Spinal cord (tissue), 10 donors: ENCODE measurements around the gene IL17RD. TPM values are rescaled to one million over a fixed set of nuclear protein-coding genes. Genes with fewer than 3 reads are reported as not detected.
"Not testable (repeated sequence)": the region's sequence is repeated elsewhere in the genome, so short reads cannot be mapped to it uniquely, and the experiment has no call there.

Source experiments
- DNase-seq, 6 donors: peaks; one replicate each; pipeline versions ENCODE4 v3.0.0 to v3.0.0-alpha.2; 2013 to 2015; ENCODE audit warnings: low spot score in 6 of 6, low read depth in 4 of 6
- H3K27ac ChIP-seq: one replicate; pipeline ENCODE4 v1.5.1; 2013; ENCODE audit warnings: low read depth, low read length, control low read depth
- H3K27me3 ChIP-seq: one replicate; pipeline ENCODE4 v1.6.1; 2013; ENCODE audit warnings: low read length; ENCODE audit not compliant: control insufficient read depth, insufficient read depth
- H3K36me3 ChIP-seq: one replicate; pipeline ENCODE4 v1.6.1; 2013; ENCODE audit warnings: low read length; ENCODE audit not compliant: control insufficient read depth, insufficient read depth
- H3K4me1 ChIP-seq: one replicate; pipeline ENCODE4 v1.6.1; 2013; ENCODE audit warnings: low read length; ENCODE audit not compliant: control insufficient read depth, insufficient read depth
- H3K4me3 ChIP-seq: one replicate; pipeline ENCODE4 v1.5.1; 2013; ENCODE audit warnings: low read depth, low read length, control low read depth
- H3K9me3 ChIP-seq: one replicate; pipeline ENCODE4 v1.6.1; 2013; ENCODE audit warnings: low read length; ENCODE audit not compliant: control insufficient read depth, insufficient read depth
- WGBS: methylation state at CpG from one replicate; pipeline ENCODE4 v1.1.5; 2013; ENCODE audit warnings: missing lambda C conversion rate; ENCODE audit not compliant: insufficient coverage; 5-methylcytosine and 5-hydroxymethylcytosine counted together
- polyA plus RNA-seq, 2 donors: library from polyadenylated mRNA; unstranded; fragments of 120-200 nt; gene quantifications; one replicate each; pipeline ENCODE4 v1.2.1, GENCODE V29; 2013; ENCODE audit not compliant: insufficient read length in 2 of 2
- total RNA-seq, 2 donors: library from RNA; depleted of rRNA in 1 of 2; stranded (reverse); fragments of 120-200 nt in 1 of 2; fragments of >200 nt in 1 of 2; gene quantifications; one replicate each; pipeline versions ENCODE4 v1.2.3 to v1.2.4, GENCODE V29; 2013 to 2014
- donor health status: healthy.

IL17RD gene
- total and polyA plus RNA-seq, 4 donors: 17.3 to 28.5 (median 24.2) TPM

DNA sequence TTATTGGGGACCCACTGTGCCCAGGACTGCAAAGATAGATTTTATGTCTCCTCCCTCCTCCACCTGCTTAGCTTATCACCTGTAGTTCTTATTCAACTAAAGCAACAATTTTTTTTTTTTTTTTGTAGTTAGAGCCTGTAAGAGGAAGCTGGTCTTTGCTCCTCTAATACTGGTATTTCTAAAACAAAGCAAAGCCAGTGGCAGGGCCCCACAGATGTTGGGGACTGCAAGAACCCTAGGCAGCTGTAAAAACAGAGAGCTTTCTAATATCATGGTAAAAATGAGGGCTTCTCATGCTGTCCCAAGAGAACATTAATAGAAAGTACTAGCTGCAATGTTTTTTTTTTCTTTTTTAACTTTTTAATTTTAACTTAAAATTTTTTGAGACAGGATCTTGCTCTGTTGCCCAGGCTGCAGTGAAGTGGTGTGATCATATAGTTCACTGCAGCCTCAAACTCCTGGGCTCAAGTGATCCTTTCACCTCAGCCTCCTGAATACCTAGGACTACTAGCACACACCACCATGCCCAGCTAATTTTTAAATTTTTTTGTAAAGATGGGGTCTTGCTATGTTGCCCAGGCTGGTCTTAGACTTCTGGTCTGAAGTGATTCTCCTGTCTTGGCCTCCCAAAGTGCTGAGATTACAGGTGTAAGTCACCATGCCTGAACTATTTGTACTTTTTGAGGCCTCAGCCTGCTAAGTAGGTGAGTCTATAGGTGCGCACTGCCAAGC is 77.6 kb downstream of the IL17RD start:
- Histone ChIP-seq H3K27me3 (no peaks in the 10 kb centered on the region), H3K4me3 (no peak overlapping the region), H3K4me1 (no peaks in the 10 kb centered on the region), H3K36me3 (no peaks in the 10 kb centered on the region), H3K27ac (no peak overlapping the region), H3K9me3 (no peaks in the 10 kb centered on the region)
- DNase-seq: no peak
- WGBS: no CpG with 5 or more reads among the region's 1 CpG

DNA sequence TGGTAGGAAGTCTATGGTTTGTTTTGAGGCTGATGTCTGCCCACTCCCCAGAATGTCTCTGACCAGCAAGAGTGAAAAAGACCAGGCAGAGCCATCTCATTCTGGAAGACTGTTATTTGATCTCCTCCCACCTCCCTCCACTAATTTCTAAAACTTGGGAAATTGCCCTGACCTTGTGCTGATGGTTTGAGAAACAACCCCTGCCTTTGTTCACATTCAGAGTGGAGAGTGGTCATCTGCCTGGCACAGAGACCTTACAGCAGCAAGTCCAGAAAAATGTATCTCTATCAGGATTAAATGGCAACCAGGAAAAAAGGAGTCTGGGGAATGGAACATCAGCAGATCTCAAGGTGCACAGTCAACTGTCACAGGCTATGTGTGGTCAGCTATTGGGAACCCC is 79.0 kb downstream of the IL17RD start:
- H3K36me3 ChIP-seq: no peaks in the 10 kb centered on the region
- no peaks in the 10 kb centered on the region for H3K27me3 ChIP-seq
- H3K27ac ChIP-seq: no peak overlapping the region
- DNase-seq: no peak
- no peak overlapping the region for H3K4me3 ChIP-seq
- H3K9me3 ChIP-seq: no peaks in the 10 kb centered on the region
- no peaks in the 10 kb centered on the region for H3K4me1 ChIP-seq

DNA sequence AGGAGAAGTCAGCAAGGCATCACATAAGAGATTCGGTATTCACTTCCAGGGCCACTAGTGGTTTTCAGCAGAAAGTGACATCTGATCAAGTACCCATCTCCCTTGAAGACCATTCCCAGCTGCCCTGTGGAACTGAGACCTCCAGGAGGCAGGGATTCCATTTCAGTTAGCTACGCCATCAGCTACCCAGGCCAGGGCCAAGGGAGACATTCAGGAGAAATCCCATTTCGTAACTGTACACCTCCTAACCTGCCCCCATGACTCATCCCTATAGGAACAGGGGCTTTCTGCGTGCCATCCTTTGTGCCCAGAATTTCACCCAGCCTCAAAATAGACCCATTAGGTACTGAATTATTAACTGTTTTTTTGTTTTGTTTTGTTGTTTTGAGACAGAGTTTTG is 79.9 kb downstream of the IL17RD start:
- Histone ChIP-seq H3K36me3 (no peaks in the 10 kb centered on the region), H3K27ac (no peak overlapping the region), H3K27me3 (no peaks in the 10 kb centered on the region), H3K4me1 (peaks cover 2% of the 10 kb centered on the region), H3K4me3 (no peak overlapping the region), H3K9me3 (no peaks in the 10 kb centered on the region)
- WGBS: 91% methylated on average over 3 of the region's 4 CpGs
- no peak for DNase-seq

DNA sequence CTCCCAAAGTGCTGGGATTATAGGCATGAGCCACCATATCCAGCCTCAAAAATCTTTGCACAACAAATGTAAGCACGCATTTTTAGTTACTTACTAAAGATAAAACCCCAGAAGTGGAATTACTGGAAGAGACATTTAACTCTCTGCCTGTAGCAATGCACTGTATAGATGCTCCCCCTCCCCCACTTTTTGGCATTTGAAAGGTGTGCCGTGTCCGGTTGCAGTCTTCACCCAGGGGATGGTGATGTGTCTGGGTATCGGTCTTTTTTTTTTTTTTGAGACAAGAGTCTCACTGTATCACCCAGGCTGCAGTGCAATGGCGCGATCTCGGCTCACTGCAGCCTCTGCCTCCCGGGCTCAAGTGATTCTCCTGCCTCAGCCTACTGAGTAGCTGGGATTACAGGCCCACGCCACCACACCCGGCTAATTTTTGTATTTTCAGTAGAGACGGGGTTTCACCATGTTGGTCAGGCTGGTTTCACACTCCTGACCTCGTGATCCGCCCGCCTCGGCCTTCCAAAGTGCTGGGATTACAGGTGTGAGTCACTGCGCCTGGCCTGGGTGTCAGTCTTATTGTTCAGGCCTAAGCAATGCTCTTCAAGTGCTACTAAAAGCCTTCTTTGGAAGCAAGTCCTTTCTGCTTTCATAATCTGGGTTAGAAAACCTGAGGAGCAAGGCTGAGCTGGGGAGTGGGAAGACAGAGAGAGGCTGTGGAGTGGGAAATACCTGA is 81.7 kb downstream of the IL17RD start:
- not testable (repeated sequence) for H3K27ac ChIP-seq, H3K9me3 ChIP-seq, H3K27me3 ChIP-seq, DNase-seq, H3K4me3 ChIP-seq, H3K36me3 ChIP-seq
- H3K4me1 ChIP-seq: peaks cover 15% of the 10 kb centered on the region
- 96% methylated on average over 12 of the region's 16 CpGs for WGBS

DNA sequence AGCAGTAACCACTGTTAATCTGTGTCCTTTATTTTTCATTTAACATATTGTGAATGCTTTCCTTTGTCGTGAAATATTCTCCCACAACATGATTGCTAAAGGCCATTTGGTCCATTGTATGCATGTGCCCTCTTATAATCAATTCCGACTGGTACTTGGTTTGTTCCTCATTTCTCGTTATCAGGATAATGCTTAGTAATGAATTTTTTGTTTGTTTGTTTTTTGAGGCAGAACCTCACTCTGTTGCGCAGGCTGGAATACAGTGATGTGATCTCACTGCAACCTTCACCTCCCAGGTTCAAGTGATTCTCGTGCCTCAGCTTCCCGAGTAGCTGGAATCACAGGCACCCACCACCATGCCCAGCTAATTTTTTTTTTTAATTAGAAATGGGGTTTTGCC is 82.7 kb downstream of the IL17RD start:
- Histone ChIP-seq H3K4me1 (peaks cover 22% of the 10 kb centered on the region), H3K9me3 (no peaks in the 10 kb centered on the region), H3K36me3 (no peaks in the 10 kb centered on the region), H3K27ac (no peak overlapping the region), H3K4me3 (no peak overlapping the region), H3K27me3 (peaks cover 7% of the 10 kb centered on the region)
- DNase-seq: no peak
- WGBS: no CpG with 5 or more reads among the region's 6 CpGs

DNA sequence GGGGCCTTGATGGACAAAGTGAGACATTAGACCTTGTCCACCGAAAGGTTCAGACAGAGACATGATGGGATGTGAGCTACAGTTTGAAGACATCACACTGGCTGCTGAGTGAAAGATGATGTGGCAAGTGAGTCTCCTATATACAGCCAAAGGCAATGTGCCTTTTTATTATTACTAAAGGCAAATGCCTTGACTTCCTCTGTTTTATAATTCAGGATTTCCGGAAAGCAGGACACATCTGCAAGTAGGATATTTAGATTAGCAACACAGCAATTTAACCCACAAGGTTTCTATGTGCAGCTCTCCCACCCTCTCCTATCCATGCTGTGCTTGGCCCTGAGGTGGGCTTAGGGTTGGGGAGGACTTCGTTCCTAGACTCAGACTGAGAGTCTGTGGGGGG is 84.0 kb downstream of the IL17RD start:
- no peak for DNase-seq
- Histone ChIP-seq H3K27ac (no peak overlapping the region), H3K27me3 (peaks cover 11% of the 10 kb centered on the region), H3K4me1 (peaks cover 22% of the 10 kb centered on the region), H3K36me3 (no peaks in the 10 kb centered on the region), H3K9me3 (no peaks in the 10 kb centered on the region), H3K4me3 (no peak overlapping the region)
- WGBS: no CpG with 5 or more reads among the region's 3 CpGs

DNA sequence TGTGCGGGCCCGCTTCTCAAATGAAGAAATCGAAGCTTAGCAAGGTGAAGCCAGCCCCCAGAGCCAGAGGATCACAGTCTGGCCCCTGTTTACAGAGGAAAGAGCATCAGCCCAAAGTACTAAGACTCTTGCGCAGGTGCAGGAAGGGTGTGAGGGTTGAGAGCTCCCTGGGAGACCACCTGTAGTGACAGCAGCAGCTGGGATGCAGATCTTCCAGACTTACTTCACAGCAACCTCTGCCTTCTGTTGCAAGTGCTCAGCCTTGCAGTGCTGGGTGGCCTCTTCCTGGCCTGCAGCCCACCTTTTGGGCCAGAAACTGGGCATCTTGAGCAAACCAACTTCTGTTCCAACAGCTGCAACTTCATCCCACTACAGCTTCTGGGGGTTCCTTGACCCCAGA is 85.0 kb downstream of the IL17RD start:
- Histone ChIP-seq H3K27ac (no peak overlapping the region), H3K36me3 (no peaks in the 10 kb centered on the region), H3K4me1 (peaks cover 22% of the 10 kb centered on the region), H3K9me3 (no peaks in the 10 kb centered on the region), H3K4me3 (no peak overlapping the region), H3K27me3 (peaks cover 11% of the 10 kb centered on the region)
- WGBS: 90% methylated on average over 4 of the region's 4 CpGs
- DNase-seq: no peak

DNA sequence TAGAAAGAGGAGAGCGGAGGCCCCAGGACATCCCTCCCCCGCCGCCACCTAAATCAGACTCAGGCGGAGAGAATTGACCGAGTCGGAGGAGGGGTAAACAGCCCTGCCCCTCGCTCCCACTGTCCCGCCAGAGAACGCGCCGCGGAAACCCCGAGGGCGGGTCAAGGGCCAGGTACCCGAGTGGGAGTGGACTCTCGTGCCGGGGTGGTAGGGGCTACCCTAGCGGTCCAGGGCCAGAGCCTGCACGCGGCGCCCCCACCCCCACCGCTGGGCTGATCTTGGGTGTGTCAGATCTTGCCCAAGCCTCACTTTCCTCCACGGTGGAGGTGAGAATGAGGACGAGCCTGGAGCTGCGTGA is 85.7 kb downstream of the IL17RD start:
- peak overlapping the region; percentile 68 for H3K4me3 ChIP-seq
- peaks cover 22% of the 10 kb centered on the region for H3K4me1 ChIP-seq
- no peak for DNase-seq
- no peaks in the 10 kb centered on the region for H3K9me3 ChIP-seq
- no peaks in the 10 kb centered on the region for H3K36me3 ChIP-seq
- no peak overlapping the region for H3K27ac ChIP-seq
- 3% methylated on average over 6 of the region's 25 CpGs for WGBS
- peaks cover 11% of the 10 kb centered on the region for H3K27me3 ChIP-seq

DNA sequence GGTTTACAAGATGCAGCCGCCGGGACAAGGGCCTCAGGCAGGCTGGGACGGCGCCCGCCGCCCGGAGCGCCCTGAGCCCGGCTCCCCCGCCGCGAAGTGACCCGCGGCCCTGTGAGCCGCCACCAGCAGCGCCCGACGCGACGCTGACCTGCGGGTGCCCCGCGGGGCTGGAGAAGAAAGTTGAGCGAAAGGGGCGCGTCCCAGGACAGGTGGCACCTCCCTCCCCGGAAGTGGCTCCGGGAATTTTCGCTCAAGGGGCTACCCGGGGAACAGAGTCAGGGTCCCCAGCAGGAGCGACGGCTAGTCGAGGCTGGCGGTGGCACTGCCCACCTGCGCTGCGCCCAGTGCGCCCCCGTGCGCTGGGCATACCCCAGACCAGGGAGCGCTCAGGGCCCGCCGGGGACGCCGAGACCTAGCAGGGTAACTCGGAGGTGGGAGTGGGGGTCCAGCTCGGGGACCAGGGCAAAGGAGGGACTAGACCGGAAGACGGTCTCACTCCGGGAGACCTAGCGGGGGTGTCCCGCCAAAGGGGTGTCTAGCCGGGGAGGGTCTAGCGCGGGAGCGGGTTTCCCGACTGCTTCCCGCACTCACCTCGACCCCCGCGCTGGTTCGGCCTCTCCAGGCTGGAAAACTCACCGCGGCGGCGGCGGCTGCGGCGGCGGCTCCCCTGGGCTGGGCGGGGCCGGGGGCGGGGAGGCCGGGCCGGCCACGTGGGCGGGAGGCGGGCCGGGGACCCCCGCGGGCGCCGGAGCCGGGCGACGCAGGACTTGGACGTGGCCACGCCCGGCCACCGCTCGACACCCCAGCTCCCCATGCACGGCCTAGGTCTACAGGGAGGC is 86.3 kb downstream of the IL17RD start:
- Histone ChIP-seq H3K36me3 (no peaks in the 10 kb centered on the region), H3K4me1 (peaks cover 22% of the 10 kb centered on the region), H3K4me3 (peak overlapping the region; percentile 68), H3K9me3 (no peaks in the 10 kb centered on the region), H3K27me3 (peaks cover 11% of the 10 kb centered on the region), H3K27ac (no peak overlapping the region)
- peak in 2 of 6 donors; percentile 55 to 65 for DNase-seq
- WGBS: under 1% methylated on average over 86 of the region's 91 CpGs
